Colonic mucosa (tissue), 4 donors: ENCODE results near the gene TNFAIP3. TPM values are rescaled to one million over a fixed set of nuclear protein-coding genes. Genes with fewer than 3 reads are reported as not detected.
"Not testable (repeated sequence)": the region's sequence is repeated elsewhere in the genome, so short reads cannot be mapped to it uniquely, and the experiment has no call there.

Experiments used
- DNase-seq: peaks from one replicate; pipeline ENCODE4 v3.0.0-alpha.2; 2020
- H3K27ac ChIP-seq: fragments of 200-600 bp; one replicate; pipeline ENCODE4 v1.8.0; 2021
- H3K27me3 ChIP-seq: fragments of 200-600 bp; one replicate; pipeline ENCODE4 v1.8.0; 2021
- H3K36me3 ChIP-seq: fragments of 200-600 bp; one replicate; pipeline ENCODE4 v1.8.0; 2021
- H3K4me1 ChIP-seq: fragments of 200-600 bp; one replicate; pipeline ENCODE4 v1.8.0; 2021; ENCODE audit warnings: mild to moderate bottlenecking
- H3K4me3 ChIP-seq: fragments of 200-600 bp; one replicate; pipeline ENCODE4 v1.8.0; 2021
- H3K9ac ChIP-seq, 2 donors: one replicate each; pipeline ENCODE4 v1.7.0; 2013; ENCODE audit warnings: control low read depth in 2 of 2, low read depth in 2 of 2, low read length in 2 of 2
- H3K9me3 ChIP-seq: fragments of 200-600 bp; one replicate; pipeline ENCODE4 v1.8.0; 2021
- CTCF ChIP-seq: fragments of 200-600 bp; IDR thresholded peaks from one replicate; pipeline ENCODE4 v1.8.0; 2022; ENCODE audit warnings: antibody characterized with exemption, mild to moderate bottlenecking
- intact Hi-C: fragments of 100-400 bp; cut with DNase I; formaldehyde crosslinking; loops from one replicate; pipeline ENCODE4 v1.14.1; 2022
- total RNA-seq, 2 donors: library from RNA; stranded (reverse); fragmentation: NEBNext Ultra II Directional in 1 of 2; extraction: Animal tissue kit (Norgen Biotek cat#: 25700) in 1 of 2; gene quantifications; one replicate each; pipeline ENCODE4 v1.2.1, GENCODE V29; 2021
- donor health status: healthy.
- donor health status: DM: no; HTN: no; CAD: no.
- donor health status: DM: no; HTN: no; CAD: no.

Gene TNFAIP3
- total RNA-seq, 2 donors from 2014 or later = 18.1 to 46.3 TPM

GRCh38 chr6:137893726-137894125, 26.7 kb downstream of the TNFAIP3 start:
- intact Hi-C loops = no loop called here

GRCh38 chr6:137894378-137894777, 27.3 kb downstream of the TNFAIP3 start:
- H3K4me3 ChIP-seq, intact Hi-C loops, H3K4me1 ChIP-seq, H3K27ac ChIP-seq, H3K9me3 ChIP-seq, H3K27me3 ChIP-seq, H3K9ac ChIP-seq, H3K36me3 ChIP-seq, DNase-seq: not testable (repeated sequence)

More at GRCh38 chr6:137893726-137894125, 26.7 kb downstream of the TNFAIP3 start:
- Histone ChIP-seq H3K27me3 (no peaks in the 10 kb centered on the region), H3K4me3 (no peak overlapping the region), H3K36me3 (no peaks in the 10 kb centered on the region), H3K4me1 (no peaks in the 10 kb centered on the region), H3K9ac (no peak overlapping the region), H3K27ac (no peak overlapping the region), H3K9me3 (no peaks in the 10 kb centered on the region)
- DNase-seq = no peak
- TF ChIP-seq CTCF = no peak

GRCh38 chr6:137894779-137895385, 27.8 kb downstream of the TNFAIP3 start:
- Histone ChIP-seq H3K4me3 (no peak overlapping the region), H3K36me3 (no peaks in the 10 kb centered on the region), H3K27ac (no peak overlapping the region), H3K9me3 (no peaks in the 10 kb centered on the region), H3K27me3 (no peaks in the 10 kb centered on the region), H3K4me1 (no peaks in the 10 kb centered on the region), H3K9ac (no peak overlapping the region)
- no peak for DNase-seq
- intact Hi-C loops = no loop called here
- TF ChIP-seq CTCF = no peak

- no peaks in the 10 kb centered on the region for H3K36me3 ChIP-seq
- no peak for DNase-seq
- intact Hi-C loops = no loop called here
- TF ChIP-seq CTCF = no peak
- H3K4me1 ChIP-seq = no peaks in the 10 kb centered on the region
- no peak overlapping the region for H3K9ac ChIP-seq
- no peaks in the 10 kb centered on the region for H3K9me3 ChIP-seq
- H3K4me3 ChIP-seq = no peak overlapping the region
- H3K27me3 ChIP-seq = no peaks in the 10 kb centered on the region
- H3K27ac ChIP-seq = no peak overlapping the region
These were observed 29.6 kb downstream of the TNFAIP3 start for GRCh38 chr6:137896647-137897046.

- no peak for TF ChIP-seq CTCF
These were observed 33.8 kb downstream of the TNFAIP3 start for GRCh38 chr6:137900815-137901214.

GRCh38 chr6:137901454-137901853, 34.4 kb downstream of the TNFAIP3 start:
- no peak for DNase-seq

More at GRCh38 chr6:137900815-137901214, 33.8 kb downstream of the TNFAIP3 start:
- H3K27ac ChIP-seq = no peak overlapping the region
- no peaks in the 10 kb centered on the region for H3K36me3 ChIP-seq
- H3K9ac ChIP-seq = no peak overlapping the region
- no peaks in the 10 kb centered on the region for H3K9me3 ChIP-seq
- intact Hi-C loops = no loop called here
- H3K4me1 ChIP-seq = no peaks in the 10 kb centered on the region
- H3K27me3 ChIP-seq = no peaks in the 10 kb centered on the region
- H3K4me3 ChIP-seq = no peak overlapping the region
- no peak for DNase-seq

More at GRCh38 chr6:137901454-137901853, 34.4 kb downstream of the TNFAIP3 start:
- H3K9me3 ChIP-seq = no peaks in the 10 kb centered on the region
- no peak overlapping the region for H3K27ac ChIP-seq
- no peaks in the 10 kb centered on the region for H3K36me3 ChIP-seq
- no peak overlapping the region for H3K4me3 ChIP-seq
- H3K9ac ChIP-seq = no peak overlapping the region
- H3K27me3 ChIP-seq = no peaks in the 10 kb centered on the region
- no peak for TF ChIP-seq CTCF
- no peaks in the 10 kb centered on the region for H3K4me1 ChIP-seq
- intact Hi-C loops = no loop called here
